Cardiac fibroblast (primary cell): Measurements from ENCODE around the gene CTAGE1.
A peak's percentile ranks its signal among the peaks of the same experiment; 100 is the strongest.

Experiments used
- DNase-seq, 2 donors: peaks; one replicate each; pipeline versions ENCODE4 v3.0.0 to v3.0.0-alpha.2; 2010; ENCODE audit warnings: low read depth in 2 of 2
- H3K4me3 ChIP-seq, 2 donors: replicated peaks in 1 of 2; 1 replicate in 1 of 2; 2 replicates in 1 of 2; pipeline ENCODE4 v1.5.1; 2011; ENCODE audit warnings: low read depth in 2 of 2, low read length in 2 of 2, mild to moderate bottlenecking in 2 of 2, moderate library complexity in 1 of 2
- TF ChIP-seq, protein P1 (sequence below): IDR thresholded peaks from one replicate; pipeline ENCODE4 v1.5.1; 2011; ENCODE audit warnings: low read depth, mild to moderate bottlenecking, low read length, inconsistent platforms

CTAGE1 gene

DNA sequence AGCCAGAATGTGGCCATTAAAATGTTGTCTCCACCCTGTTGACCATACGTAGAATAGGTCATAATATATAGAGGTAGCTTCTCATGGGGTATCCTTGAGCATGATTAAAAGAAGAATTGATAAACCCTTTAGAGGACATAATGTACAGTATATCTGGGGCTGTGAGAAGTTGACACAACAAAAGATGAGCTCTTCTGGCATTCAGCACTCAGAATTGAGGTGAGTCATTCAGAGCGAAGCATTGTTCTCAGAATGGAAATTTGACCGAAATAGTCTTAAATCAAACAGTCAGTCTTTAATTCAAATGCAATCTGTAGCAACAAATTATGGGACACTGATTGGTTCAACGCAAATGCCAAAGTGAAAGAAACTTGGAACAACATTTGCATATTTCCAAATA, 47.3 kb downstream of the CTAGE1 start:
- no peak overlapping the region for H3K4me3 ChIP-seq
- no peak for DNase-seq
- TF ChIP-seq, protein P1, sequence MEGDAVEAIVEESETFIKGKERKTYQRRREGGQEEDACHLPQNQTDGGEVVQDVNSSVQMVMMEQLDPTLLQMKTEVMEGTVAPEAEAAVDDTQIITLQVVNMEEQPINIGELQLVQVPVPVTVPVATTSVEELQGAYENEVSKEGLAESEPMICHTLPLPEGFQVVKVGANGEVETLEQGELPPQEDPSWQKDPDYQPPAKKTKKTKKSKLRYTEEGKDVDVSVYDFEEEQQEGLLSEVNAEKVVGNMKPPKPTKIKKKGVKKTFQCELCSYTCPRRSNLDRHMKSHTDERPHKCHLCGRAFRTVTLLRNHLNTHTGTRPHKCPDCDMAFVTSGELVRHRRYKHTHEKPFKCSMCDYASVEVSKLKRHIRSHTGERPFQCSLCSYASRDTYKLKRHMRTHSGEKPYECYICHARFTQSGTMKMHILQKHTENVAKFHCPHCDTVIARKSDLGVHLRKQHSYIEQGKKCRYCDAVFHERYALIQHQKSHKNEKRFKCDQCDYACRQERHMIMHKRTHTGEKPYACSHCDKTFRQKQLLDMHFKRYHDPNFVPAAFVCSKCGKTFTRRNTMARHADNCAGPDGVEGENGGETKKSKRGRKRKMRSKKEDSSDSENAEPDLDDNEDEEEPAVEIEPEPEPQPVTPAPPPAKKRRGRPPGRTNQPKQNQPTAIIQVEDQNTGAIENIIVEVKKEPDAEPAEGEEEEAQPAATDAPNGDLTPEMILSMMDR, result no peak

DNA sequence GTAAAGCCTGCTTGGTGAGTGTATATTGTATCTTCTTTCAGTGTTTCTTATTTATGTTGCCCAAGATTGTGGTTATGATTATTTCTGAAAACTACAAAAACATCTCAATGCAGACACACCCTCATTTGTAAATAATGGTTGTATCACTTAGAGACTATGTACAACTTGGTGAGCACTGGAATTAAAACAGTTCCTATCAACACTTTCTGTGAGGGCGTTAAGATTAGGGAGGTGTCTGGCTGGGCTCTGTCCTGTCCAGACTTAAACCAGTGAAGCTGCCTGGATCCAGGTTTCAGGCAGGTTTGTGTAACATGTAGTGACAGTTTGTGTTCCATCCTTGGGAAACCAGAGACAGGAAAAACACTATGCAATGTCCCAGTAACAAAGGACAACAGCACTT, 49.7 kb downstream of the CTAGE1 start:
- TF ChIP-seq, protein P1, result no peak
- DNase-seq, result no peak
- H3K4me3 ChIP-seq, result no peak overlapping the region

DNA sequence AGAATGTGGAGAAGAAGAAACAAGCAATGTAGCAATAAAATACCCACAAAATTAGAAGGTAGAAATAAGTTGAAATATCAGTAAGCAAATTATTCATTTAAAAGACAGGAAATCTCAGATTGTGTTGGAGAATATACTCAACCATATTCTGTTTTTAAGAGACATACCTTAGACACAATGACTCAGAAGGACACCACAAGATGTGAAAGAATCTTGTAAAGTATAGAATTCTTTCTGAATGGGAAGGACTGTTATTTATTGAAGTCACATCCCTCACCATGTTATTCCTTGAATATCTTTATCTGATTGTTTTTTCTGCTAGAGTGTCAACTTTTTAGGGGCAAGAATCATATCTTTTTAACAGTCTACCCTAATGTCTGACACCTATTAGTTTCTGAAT, 50.4 kb downstream of the CTAGE1 start:
- H3K4me3 ChIP-seq, result no peak overlapping the region
- TF ChIP-seq, protein P1, result no peak
- no peak for DNase-seq

DNA sequence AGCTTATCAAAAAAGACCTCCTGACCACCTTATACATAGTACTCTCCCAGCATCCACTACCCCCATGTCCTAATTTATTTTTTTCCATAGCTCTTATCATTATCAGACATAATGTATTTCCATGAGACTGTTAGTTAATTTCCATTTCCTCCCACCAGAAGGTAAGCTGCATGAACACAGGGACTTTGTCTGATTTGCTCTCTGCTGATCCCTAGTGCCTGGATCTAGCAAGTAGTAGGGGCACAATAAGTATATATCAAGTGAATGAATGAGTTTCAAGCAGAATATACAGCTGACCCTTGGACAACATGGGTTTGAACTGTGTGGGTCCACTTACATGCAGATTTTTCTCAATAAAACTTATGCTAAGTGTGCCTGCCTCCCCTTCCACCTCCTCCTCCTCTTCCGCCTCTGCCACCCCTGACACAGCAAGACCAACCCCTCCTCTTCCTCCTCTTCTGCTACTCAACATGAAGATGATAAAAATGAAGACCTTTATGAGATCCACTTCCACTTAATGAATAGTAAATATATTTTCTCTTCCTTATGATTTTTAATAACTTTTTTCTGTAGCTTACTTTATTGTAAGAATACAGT, 53.8 kb downstream of the CTAGE1 start:
- no peak overlapping the region for H3K4me3 ChIP-seq
- DNase-seq, result peak; percentile 36 to 62
- TF ChIP-seq, protein P1, result peak; percentile 42
